ENCODE measurements around the gene SRRM3. TPM values are rescaled to one million over a fixed set of nuclear protein-coding genes. Genes with fewer than 3 reads are reported as not detected.

SRRM3 gene
- total and polyA plus RNA-seq, 2 experiments from 2014 or later: 0.39 to 0.65 TPM

- Histone ChIP-seq H3K9me2 (ENCODE audit: insufficient read depth) (no peaks in the 10 kb centered on the region), H3K27me3 (replicated peaks; ENCODE audit: insufficient read depth) (peaks cover 12% of the 10 kb centered on the region), H3K79me2 (ENCODE audit: insufficient read depth) (no peaks in the 10 kb centered on the region), H3K4me3 (no peak overlapping the region), H3K4me2 (ENCODE audit: unreplicated experiment) (no peak overlapping the region), H4K20me1 (ENCODE audit: insufficient read depth) (no peaks in the 10 kb centered on the region), H3F3A (ENCODE audit: insufficient read depth) (no peaks in the 10 kb centered on the region), H3K9me3 (ENCODE audit: low read depth) (no peaks in the 10 kb centered on the region), H3K4me1 (ENCODE audit: insufficient read depth) (no peaks in the 10 kb centered on the region), H3K27ac (no peak overlapping the region), H3K36me3 (ENCODE audit: low read depth) (no peaks in the 10 kb centered on the region), H2AFZ (no peak overlapping the region), H3K9ac (no peak overlapping the region)
- in situ Hi-C loops (cut with MboI): no loop called here
- no peak for TF ChIP-seq EZH2phosphoT487 (IDR thresholded peaks at IDR 0.05; ENCODE audit: insufficient read depth, low read depth)
- TF ChIP-seq EZH2 (IDR thresholded peaks at IDR 0.05; ENCODE audit: insufficient read depth, poor library complexity, severe bottlenecking): no peak
- WGBS, 2 experiments (ENCODE audit: low coverage in 1 of 2, low lambda C conversion rate in 2 of 2, missing lambda C conversion rate in 2 of 2): 93 to 96% methylated on average over 11 of the region's 11 CpGs
- no peak for DNase-seq
Observed at GRCh38 chr7:76261329-76261728, 59.6 kb downstream of the SRRM3 start.

- H3K27ac ChIP-seq: no peak overlapping the region
- TF ChIP-seq EZH2 (IDR thresholded peaks at IDR 0.05; ENCODE audit: insufficient read depth, poor library complexity, severe bottlenecking): no peak
- no peak for TF ChIP-seq EZH2phosphoT487 (IDR thresholded peaks at IDR 0.05; ENCODE audit: insufficient read depth, low read depth)
- peaks cover 17% of the 10 kb centered on the region for H3K27me3 ChIP-seq (replicated peaks; ENCODE audit: insufficient read depth)
- H3K4me2 ChIP-seq (ENCODE audit: unreplicated experiment): no peak overlapping the region
- no peaks in the 10 kb centered on the region for H3K4me1 ChIP-seq (ENCODE audit: insufficient read depth)
- no peak overlapping the region for H2AFZ ChIP-seq
- H4K20me1 ChIP-seq (ENCODE audit: insufficient read depth): no peaks in the 10 kb centered on the region
- H3K4me3 ChIP-seq: no peak overlapping the region
- H3K9me2 ChIP-seq (ENCODE audit: insufficient read depth): no peaks in the 10 kb centered on the region
- no peaks in the 10 kb centered on the region for H3K36me3 ChIP-seq (ENCODE audit: low read depth)
- in situ Hi-C loops (cut with MboI): no loop called here
- H3F3A ChIP-seq (ENCODE audit: insufficient read depth): no peaks in the 10 kb centered on the region
- no peaks in the 10 kb centered on the region for H3K79me2 ChIP-seq (ENCODE audit: insufficient read depth)
- DNase-seq: no peak
- WGBS, 2 experiments (ENCODE audit: low coverage in 1 of 2, low lambda C conversion rate in 2 of 2, missing lambda C conversion rate in 2 of 2): 41 to 56% methylated on average over 4 of the region's 4 CpGs
- H3K9me3 ChIP-seq (ENCODE audit: low read depth): no peaks in the 10 kb centered on the region
- no peak overlapping the region for H3K9ac ChIP-seq
Observed at GRCh38 chr7:76261931-76262330, 60.2 kb downstream of the SRRM3 start.

GRCh38 chr7:76262683-76263402 is 61.1 kb downstream of the SRRM3 start:
- Histone ChIP-seq H3K27ac (no peak overlapping the region), H2AFZ (no peak overlapping the region), H3K4me2 (ENCODE audit: unreplicated experiment) (no peak overlapping the region), H3K9ac (no peak overlapping the region), H3K9me2 (ENCODE audit: insufficient read depth) (no peaks in the 10 kb centered on the region), H3K36me3 (ENCODE audit: low read depth) (no peaks in the 10 kb centered on the region), H4K20me1 (ENCODE audit: insufficient read depth) (no peaks in the 10 kb centered on the region), H3K4me1 (ENCODE audit: insufficient read depth) (no peaks in the 10 kb centered on the region), H3K4me3 (no peak overlapping the region), H3K9me3 (ENCODE audit: low read depth) (no peaks in the 10 kb centered on the region), H3K79me2 (ENCODE audit: insufficient read depth) (no peaks in the 10 kb centered on the region), H3K27me3 (replicated peaks; ENCODE audit: insufficient read depth) (peaks cover 19% of the 10 kb centered on the region), H3F3A (ENCODE audit: insufficient read depth) (no peaks in the 10 kb centered on the region)
- WGBS, 2 experiments (ENCODE audit: low coverage in 1 of 2, low lambda C conversion rate in 2 of 2, missing lambda C conversion rate in 2 of 2): 64 to 65% methylated on average over 7 of the region's 7 CpGs
- in situ Hi-C loops (cut with MboI): no loop called here
- TF ChIP-seq EZH2phosphoT487 (IDR thresholded peaks at IDR 0.05; ENCODE audit: insufficient read depth, low read depth) (no peak), EZH2 (IDR thresholded peaks at IDR 0.05; ENCODE audit: insufficient read depth, poor library complexity, severe bottlenecking) (no peak)
- DNase-seq: peak; percentile 84

- in situ Hi-C loops (cut with MboI): no loop called here
- TF ChIP-seq EZH2 (IDR thresholded peaks at IDR 0.05; ENCODE audit: insufficient read depth, poor library complexity, severe bottlenecking): no peak
- no peak for TF ChIP-seq EZH2phosphoT487 (IDR thresholded peaks at IDR 0.05; ENCODE audit: insufficient read depth, low read depth)
- H3K79me2 ChIP-seq (ENCODE audit: insufficient read depth): no peaks in the 10 kb centered on the region
- no peaks in the 10 kb centered on the region for H3F3A ChIP-seq (ENCODE audit: insufficient read depth)
- H2AFZ ChIP-seq: no peak overlapping the region
- H4K20me1 ChIP-seq (ENCODE audit: insufficient read depth): no peaks in the 10 kb centered on the region
- no peaks in the 10 kb centered on the region for H3K9me2 ChIP-seq (ENCODE audit: insufficient read depth)
- no peak overlapping the region for H3K4me3 ChIP-seq
- H3K9me3 ChIP-seq (ENCODE audit: low read depth): no peaks in the 10 kb centered on the region
- H3K4me1 ChIP-seq (ENCODE audit: insufficient read depth): no peaks in the 10 kb centered on the region
- H3K36me3 ChIP-seq (ENCODE audit: low read depth): no peaks in the 10 kb centered on the region
- no peak for DNase-seq
- no peak overlapping the region for H3K4me2 ChIP-seq (ENCODE audit: unreplicated experiment)
- 70 to 82% methylated on average over 5 to 7 of the region's 7 CpGs for WGBS, 2 experiments (ENCODE audit: low coverage in 1 of 2, low lambda C conversion rate in 2 of 2, missing lambda C conversion rate in 2 of 2)
- no peak overlapping the region for H3K9ac ChIP-seq
- no peak overlapping the region for H3K27ac ChIP-seq
- H3K27me3 ChIP-seq (replicated peaks; ENCODE audit: insufficient read depth): peaks cover 32% of the 10 kb centered on the region
Observed at GRCh38 chr7:76265299-76265698, 63.6 kb downstream of the SRRM3 start.
